Panc1 (cell line): ENCODE results near the gene CRB3. TPM values are rescaled to one million over a fixed set of nuclear protein-coding genes. Genes with fewer than 3 reads are reported as not detected.

ENCODE experiments used
- ATAC-seq: fragments of 200-7000 bp; cut with Tn5 transposase; 2 replicates; pipeline ENCODE4 v1.9.1; 2020; ENCODE audit warnings: mild to moderate bottlenecking, moderate library complexity
- BruUV-seq: library from RNA; stranded (reverse); fragments of 400-500 nt; replicated peaks from 2 replicates; lab custom pipeline; 2021; lab: Mats Ljungman, UMichigan
- CTCF ChIA-PET: fragments of 300-600 bp; sonication (Branson Sonifier 250); formaldehyde crosslinking; loops from one replicate; lab custom pipeline; 2022; ENCODE audit warnings: antibody characterized with exemption; lab: Charles Lee
- POLR2A ChIA-PET: fragments of 300-600 bp; sonication (Branson Sonifier 250); formaldehyde crosslinking; loops from one replicate; lab custom pipeline; 2022; ENCODE audit warnings: antibody characterized with exemption; lab: Charles Lee
- DNase-seq: peaks from one replicate; pipeline ENCODE4 v3.0.0-alpha.2; 2010; ENCODE audit warnings: low read depth, low spot score
- H3K27ac ChIP-seq: 2 replicates; pipeline ENCODE4 v1.5.1; 2011; ENCODE audit warnings: mild to moderate bottlenecking, low read length, inconsistent platforms
- H3K27me3 ChIP-seq: fragments of 200-500 bp; sonication (Bioruptor generic); 2 replicates; pipeline ENCODE4 v1.6.0; 2014; ENCODE audit warnings: low read length, inconsistent platforms; ENCODE audit not compliant: control insufficient read depth, insufficient read depth
- H3K36me3 ChIP-seq: fragments of 200-500 bp; sonication (Bioruptor generic); 2 replicates; pipeline ENCODE4 v1.5.1; 2014; ENCODE audit warnings: inconsistent platforms, mild to moderate bottlenecking, low read length, moderate library complexity; ENCODE audit not compliant: control insufficient read depth, insufficient read depth
- H3K4me1 ChIP-seq: 2 replicates; pipeline ENCODE4 v1.5.1; 2011; ENCODE audit warnings: inconsistent platforms, mild to moderate bottlenecking, low read length, moderate library complexity; ENCODE audit not compliant: control insufficient read depth, insufficient read depth
- H3K4me3 ChIP-seq, 2 experiments: 2 replicates each; pipeline ENCODE4 v1.5.1; 2011 to 2012; ENCODE audit warnings: low read depth in 2 of 2, low read length in 2 of 2, mild to moderate bottlenecking in 2 of 2, inconsistent platforms in 1 of 2, moderate library complexity in 1 of 2
- H3K9me3 ChIP-seq: fragments of 200-500 bp; sonication (Bioruptor generic); 2 replicates; pipeline ENCODE4 v1.5.1; 2014; ENCODE audit warnings: low read depth, mild to moderate bottlenecking, inconsistent platforms, low read length, moderate library complexity; ENCODE audit not compliant: control insufficient read depth, insufficient read depth
- CTCF ChIP-seq: fragments of 450-650 bp; IDR thresholded peaks from 2 replicates; pipeline ENCODE4 v1.5.1; 2017; ENCODE audit warnings: mild to moderate bottlenecking
- POLR2AphosphoS5 ChIP-seq: IDR thresholded peaks from 2 replicates; pipeline ENCODE4 v1.6.1; 2012; ENCODE audit warnings: mild to moderate bottlenecking, low read depth, low read length, moderate library complexity
- REST ChIP-seq, 2 experiments: IDR thresholded peaks; 2 replicates each; pipeline ENCODE4 v1.6.1; 2011 to 2012; ENCODE audit warnings: low read depth in 2 of 2, control low read depth in 1 of 2, low read length in 1 of 2, mild to moderate bottlenecking in 1 of 2, moderate library complexity in 1 of 2; ENCODE audit not compliant: insufficient read depth in 1 of 2
- SIN3A ChIP-seq: IDR thresholded peaks from 2 replicates; pipeline ENCODE4 v1.6.1; 2012; ENCODE audit warnings: low read depth, mild to moderate bottlenecking, low read length, moderate library complexity, borderline replicate concordance; ENCODE audit not compliant: insufficient read depth
- TCF7L2 ChIP-seq: IDR thresholded peaks from 2 replicates; pipeline ENCODE4 v1.6.1; 2011; ENCODE audit warnings: mild to moderate bottlenecking, low read depth, low read length, inconsistent platforms
- in situ Hi-C: cut with HindIII; loops from 2 replicates; pipeline ENCODE4 v1.10.0; 2016; ENCODE audit warnings: low sequenced_read_pairs, low pct_unique_long_range_greater_than_20kb
- intact Hi-C: fragments of 100-400 bp; cut with micrococcal nuclease; formaldehyde crosslinking; loops from one replicate; pipeline ENCODE4 v1.10.0; 2022; ENCODE audit not compliant: unreplicated experiment
- total RNA-seq: library from RNA; stranded (reverse); gene quantifications from one replicate; pipeline ENCODE4 v1.2.1, GENCODE V29; 2021; ENCODE audit not compliant: unreplicated experiment

The CRB3 gene
- total RNA-seq, 1 experiment from 2014 or later, result 0.21 TPM

GRCh38 chr19:6494438-6495036 is 30.5 kb downstream of the CRB3 start:
- in situ Hi-C loops (no loop called here), intact Hi-C loops (no loop called here)
- H3K4me3 ChIP-seq, result no peak overlapping the region
- H3K4me1 ChIP-seq, result no peaks in the 10 kb centered on the region
- ATAC-seq (no peak), DNase-seq (no peak)
- H3K36me3 ChIP-seq, result no peaks in the 10 kb centered on the region
- no peak for TF ChIP-seq TCF7L2
- BruUV-seq, result no TSS peak
- H3K9me3 ChIP-seq, result no peaks in the 10 kb centered on the region
- ChIA-PET POLR2A (no interaction called here), CTCF (no interaction called here)
- no peak overlapping the region for H3K27ac ChIP-seq
- H3K27me3 ChIP-seq, result no peaks in the 10 kb centered on the region

GRCh38 chr19:6495947-6496346 is 31.9 kb downstream of the CRB3 start:
- DNase-seq (no peak), ATAC-seq (no peak)
- ChIA-PET CTCF (no interaction called here), POLR2A (no interaction called here)
- H3K27ac ChIP-seq, result no peak overlapping the region
- H3K9me3 ChIP-seq, result no peaks in the 10 kb centered on the region
- H3K27me3 ChIP-seq, result no peaks in the 10 kb centered on the region
- H3K4me1 ChIP-seq, result no peaks in the 10 kb centered on the region
- intact Hi-C loops (no loop called here), in situ Hi-C loops (no loop called here)
- no peak for TF ChIP-seq CTCF
- no peaks in the 10 kb centered on the region for H3K36me3 ChIP-seq
- no peak overlapping the region for H3K4me3 ChIP-seq
- BruUV-seq, result no TSS peak

- in situ Hi-C loops (no loop called here), intact Hi-C loops (no loop called here)
- no peaks in the 10 kb centered on the region; the same call in 1 of the 2 replicates for H3K27me3 ChIP-seq
- H3K36me3 ChIP-seq, result no peaks in the 10 kb centered on the region
- no peak overlapping the region for H3K27ac ChIP-seq
- ChIA-PET POLR2A (interaction anchor here (0.6 kb wide), 1 partner anchor 356 kb away, joined by 3 read pairs; no protein-coding TSS in a partner anchor), CTCF (interaction anchor here (0.5 to 0.6 kb wide), 2 partner anchors 23 to 125 kb away, joined by 3 to 5 read pairs; no protein-coding TSS in a partner anchor)
- no peaks in the 10 kb centered on the region for H3K9me3 ChIP-seq
- H3K4me3 ChIP-seq, result no peak overlapping the region
- TF ChIP-seq CTCF (no peak), SIN3A (no peak), POLR2AphosphoS5 (no peak), REST (IDR thresholded peaks at IDR 0.05; ENCODE audit: insufficient read depth in 1 of 2, low read depth in 2 of 2, low read length in 1 of 2) (no peak), TCF7L2 (no peak)
- ATAC-seq (no peak), DNase-seq (no peak)
- no TSS peak for BruUV-seq
- H3K4me1 ChIP-seq, result peaks cover 2% of the 10 kb centered on the region; the same call in 1 of the 2 replicates
Measured at GRCh38 chr19:6498294-6499036, 34.4 kb downstream of the CRB3 start.
